Calu3 (cell line): Measurements from ENCODE around the gene NSFL1C. TPM values are rescaled to one million over a fixed set of nuclear protein-coding genes. Genes with fewer than 3 reads are reported as not detected.

Experiments
- BruUV-seq: library from RNA; stranded (reverse); fragments of 400-500 nt; replicated peaks from 2 replicates; lab custom pipeline; 2021; lab: Mats Ljungman, UMichigan
- CTCF ChIA-PET: fragments of 300-600 bp; sonication (Branson Sonifier 250); formaldehyde crosslinking; loops from one replicate; lab custom pipeline; 2022; ENCODE audit warnings: antibody characterized with exemption; lab: Charles Lee
- DNase-seq: peaks from one replicate; pipeline ENCODE4 v3.0.0; 2022
- H3K27ac Mint-ChIP-seq: one replicate; pipeline ENCODE4 v1.8.0; 2022; ENCODE audit warnings: mixed read lengths; ENCODE audit not compliant: unreplicated experiment
- H3K27me3 Mint-ChIP-seq: one replicate; pipeline ENCODE4 v1.8.0; 2022; ENCODE audit warnings: mixed read lengths; ENCODE audit not compliant: unreplicated experiment
- H3K36me3 Mint-ChIP-seq: one replicate; pipeline ENCODE4 v1.8.0; 2022; ENCODE audit warnings: mild to moderate bottlenecking, moderate library complexity, mixed read lengths; ENCODE audit not compliant: insufficient read depth, unreplicated experiment
- H3K4me1 Mint-ChIP-seq: one replicate; pipeline ENCODE4 v1.8.0; 2022; ENCODE audit warnings: mild to moderate bottlenecking, low read depth, mixed read lengths; ENCODE audit not compliant: unreplicated experiment
- H3K4me3 Mint-ChIP-seq: one replicate; pipeline ENCODE4 v1.8.0; 2022; ENCODE audit warnings: mild to moderate bottlenecking, low read depth, moderate library complexity, mixed read lengths; ENCODE audit not compliant: unreplicated experiment
- H3K9me3 Mint-ChIP-seq: one replicate; pipeline ENCODE4 v1.8.0; 2022; ENCODE audit warnings: low read depth, mixed read lengths; ENCODE audit not compliant: unreplicated experiment
- intact Hi-C: fragments of 100-400 bp; cut with micrococcal nuclease; formaldehyde crosslinking; loops from one replicate; pipeline ENCODE4 v1.10.0; 2022; ENCODE audit not compliant: unreplicated experiment
- total RNA-seq: library from RNA; stranded (reverse); gene quantifications from 2 replicates; pipeline ENCODE4 v1.2.3, GENCODE V29; 2022
- TF ChIP-seq, protein P1 (sequence below): fragments of 200-600 bp; IDR thresholded peaks from one replicate; pipeline ENCODE4 v1.8.0; 2022; ENCODE audit warnings: antibody characterized with exemption; ENCODE audit not compliant: unreplicated experiment

Gene NSFL1C
- total RNA-seq, 1 experiment from 2014 or later: 81.0 TPM

DNA sequence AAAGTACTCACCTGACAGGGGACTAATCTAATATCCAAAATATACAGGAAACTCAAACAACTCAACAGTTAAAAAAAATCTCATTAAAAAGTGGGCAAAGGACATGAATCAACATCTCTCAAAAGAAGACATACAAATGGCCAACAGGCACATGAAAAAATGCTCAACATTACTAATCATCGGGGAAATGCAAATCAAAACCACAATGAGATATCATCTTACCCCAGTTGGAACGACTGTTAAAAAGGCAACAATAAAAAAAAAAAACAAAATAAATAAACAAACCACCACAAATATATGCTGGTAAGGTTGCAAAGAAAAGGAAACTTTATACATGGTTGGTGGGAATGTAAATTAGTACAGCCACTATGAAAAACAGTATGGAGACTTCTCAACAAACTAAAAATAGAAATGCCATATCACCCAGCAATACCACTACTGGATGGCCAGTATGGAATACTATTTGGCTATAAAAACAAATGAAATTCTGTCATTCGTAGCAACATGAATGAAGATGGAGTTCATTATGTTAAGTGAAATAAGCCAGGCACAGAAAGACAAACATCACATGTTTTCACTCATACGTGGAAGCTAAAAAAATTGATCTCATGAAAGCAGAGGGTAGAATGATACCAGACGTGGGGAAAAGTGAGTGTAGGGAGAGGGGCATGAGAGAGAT is 17.9 kb upstream of the NSFL1C start:
- Mint-ChIP-seq H3K27me3 (no peaks in the 10 kb centered on the region), H3K27ac (no peak overlapping the region), H3K36me3 (no peaks in the 10 kb centered on the region), H3K9me3 (no peaks in the 10 kb centered on the region), H3K4me3 (no peak overlapping the region), H3K4me1 (peaks cover 34% of the 10 kb centered on the region)
- TF ChIP-seq, protein P1, sequence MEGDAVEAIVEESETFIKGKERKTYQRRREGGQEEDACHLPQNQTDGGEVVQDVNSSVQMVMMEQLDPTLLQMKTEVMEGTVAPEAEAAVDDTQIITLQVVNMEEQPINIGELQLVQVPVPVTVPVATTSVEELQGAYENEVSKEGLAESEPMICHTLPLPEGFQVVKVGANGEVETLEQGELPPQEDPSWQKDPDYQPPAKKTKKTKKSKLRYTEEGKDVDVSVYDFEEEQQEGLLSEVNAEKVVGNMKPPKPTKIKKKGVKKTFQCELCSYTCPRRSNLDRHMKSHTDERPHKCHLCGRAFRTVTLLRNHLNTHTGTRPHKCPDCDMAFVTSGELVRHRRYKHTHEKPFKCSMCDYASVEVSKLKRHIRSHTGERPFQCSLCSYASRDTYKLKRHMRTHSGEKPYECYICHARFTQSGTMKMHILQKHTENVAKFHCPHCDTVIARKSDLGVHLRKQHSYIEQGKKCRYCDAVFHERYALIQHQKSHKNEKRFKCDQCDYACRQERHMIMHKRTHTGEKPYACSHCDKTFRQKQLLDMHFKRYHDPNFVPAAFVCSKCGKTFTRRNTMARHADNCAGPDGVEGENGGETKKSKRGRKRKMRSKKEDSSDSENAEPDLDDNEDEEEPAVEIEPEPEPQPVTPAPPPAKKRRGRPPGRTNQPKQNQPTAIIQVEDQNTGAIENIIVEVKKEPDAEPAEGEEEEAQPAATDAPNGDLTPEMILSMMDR: no peak
- no TSS peak for BruUV-seq
- intact Hi-C loops: no loop called here
- no peak for DNase-seq
- CTCF ChIA-PET: no interaction called here

DNA sequence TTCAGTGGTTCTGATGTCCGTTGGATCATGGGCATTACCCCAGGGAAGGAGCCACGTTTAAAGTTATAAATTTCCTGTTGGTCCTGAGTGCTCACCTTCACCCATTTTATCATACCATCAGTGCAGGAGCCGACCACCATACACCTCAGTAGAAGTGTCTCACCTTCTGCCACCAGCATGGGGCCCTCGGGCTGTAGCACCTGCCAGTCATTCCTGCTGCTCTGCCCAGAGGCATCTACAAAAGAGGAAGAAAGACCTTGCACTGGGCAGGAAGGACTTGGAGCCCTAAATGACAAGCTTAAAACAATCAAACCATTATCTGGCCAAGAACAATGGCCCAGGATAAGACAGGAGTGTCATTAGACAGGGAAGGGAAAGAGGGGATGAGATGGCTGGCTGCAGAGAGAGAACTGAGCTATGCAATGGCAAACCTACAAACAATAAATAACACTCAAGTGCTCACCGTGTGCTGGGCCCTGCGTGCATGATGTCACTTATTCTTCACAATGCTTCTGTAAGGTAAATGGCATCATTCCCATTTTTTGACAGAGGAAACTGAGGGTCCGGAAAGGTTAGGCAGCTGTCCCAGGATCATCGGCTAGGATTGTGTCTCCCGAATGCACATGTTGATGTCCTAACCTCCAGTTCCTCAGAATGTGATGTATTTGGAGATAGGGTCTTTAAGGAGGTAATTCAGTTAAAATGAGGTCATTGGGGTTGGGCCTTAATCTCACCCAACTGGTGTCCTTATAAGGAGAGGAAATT is 13.4 kb upstream of the NSFL1C start:
- no peaks in the 10 kb centered on the region for H3K9me3 Mint-ChIP-seq
- TF ChIP-seq, protein P1: no peak
- H3K27me3 Mint-ChIP-seq: no peaks in the 10 kb centered on the region
- no peak overlapping the region for H3K27ac Mint-ChIP-seq
- H3K4me3 Mint-ChIP-seq: no peak overlapping the region
- H3K36me3 Mint-ChIP-seq: no peaks in the 10 kb centered on the region
- CTCF ChIA-PET: interaction anchor here (1.9 kb wide), 1 partner anchor 24 kb away, joined by 8 read pairs; no protein-coding TSS in a partner anchor
- intact Hi-C loops: no loop called here
- BruUV-seq: no TSS peak
- peaks cover 30% of the 10 kb centered on the region for H3K4me1 Mint-ChIP-seq
- DNase-seq: no peak

DNA sequence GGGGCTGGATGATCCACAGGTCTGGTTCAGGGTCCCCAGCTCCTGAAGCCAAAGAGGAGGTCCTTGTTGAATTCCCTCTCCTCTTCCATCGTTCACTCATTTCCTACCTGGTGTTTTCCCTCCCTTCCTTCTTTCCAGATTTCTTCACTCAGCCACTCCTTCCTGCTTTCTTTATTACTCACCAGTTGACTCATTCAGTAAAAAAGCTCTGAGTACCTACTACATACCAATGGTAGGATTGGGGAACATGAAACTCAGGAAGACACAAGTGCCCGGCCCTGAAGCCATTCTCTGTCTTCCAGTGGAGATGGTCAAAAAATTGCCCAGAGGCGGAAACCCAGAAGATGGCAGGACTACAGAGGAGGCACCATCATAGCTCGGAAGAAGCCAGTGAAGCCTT is 11.9 kb upstream of the NSFL1C start:
- TF ChIP-seq, protein P1: no peak
- Mint-ChIP-seq H3K36me3 (no peaks in the 10 kb centered on the region), H3K27ac (peak overlapping the region; percentile 75), H3K4me3 (peak overlapping the region; percentile 27), H3K27me3 (no peaks in the 10 kb centered on the region), H3K4me1 (peaks cover 21% of the 10 kb centered on the region), H3K9me3 (no peaks in the 10 kb centered on the region)
- CTCF ChIA-PET: interaction anchor here (0.8 to 1.9 kb wide), 4 partner anchors 17 to 299 kb away, joined by 3 to 8 read pairs (median 4); no protein-coding TSS in a partner anchor
- intact Hi-C loops: no loop called here
- BruUV-seq: no TSS peak
- DNase-seq: no peak

DNA sequence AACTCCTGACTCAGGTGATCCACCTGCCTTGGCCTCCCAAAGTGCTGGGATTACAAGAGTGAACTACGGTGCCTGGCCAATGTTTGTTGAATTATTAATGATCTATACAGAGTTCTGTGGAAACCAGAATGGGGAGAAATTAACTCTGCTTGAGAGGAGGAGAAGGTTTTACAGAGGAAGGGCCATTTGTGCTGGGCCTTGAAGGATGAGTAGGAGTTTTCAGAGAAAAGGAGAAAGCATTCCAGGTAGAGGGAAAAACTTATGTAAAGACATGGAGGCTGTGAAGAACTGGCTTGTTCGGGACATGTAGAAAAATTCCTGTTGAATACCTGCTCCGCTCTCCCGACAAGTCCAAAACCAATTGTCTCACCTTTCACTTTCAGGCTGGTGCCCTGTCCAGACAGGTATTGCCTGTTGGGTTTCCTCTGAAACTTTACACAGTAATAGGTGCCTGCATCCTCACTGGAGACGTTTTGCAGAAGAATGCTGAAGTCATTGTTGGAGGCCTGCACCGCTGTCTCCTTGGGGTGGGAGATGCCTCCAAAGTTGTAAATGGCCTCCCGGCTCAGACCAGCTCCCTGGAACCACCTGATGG is 11.3 kb upstream of the NSFL1C start:
- DNase-seq: peak; percentile 30
- TF ChIP-seq, protein P1: no peak
- CTCF ChIA-PET: interaction anchor here (0.8 to 1.9 kb wide), 4 partner anchors 17 to 299 kb away, joined by 3 to 8 read pairs (median 4); no protein-coding TSS in a partner anchor

More for the DNA sequence above, 11.3 kb upstream of the NSFL1C start:
- peak overlapping the region; percentile 75 for H3K27ac Mint-ChIP-seq
- intact Hi-C loops: no loop called here
- BruUV-seq: TSS peak; percentile 81
- H3K27me3 Mint-ChIP-seq: no peaks in the 10 kb centered on the region
- H3K4me3 Mint-ChIP-seq: peak overlapping the region; percentile 27
- H3K9me3 Mint-ChIP-seq: no peaks in the 10 kb centered on the region
- H3K4me1 Mint-ChIP-seq: peaks cover 27% of the 10 kb centered on the region
- H3K36me3 Mint-ChIP-seq: no peaks in the 10 kb centered on the region
